LNCaP clone FGC (cell line): ENCODE data around the gene TFF1.
A peak's percentile ranks its signal among the peaks of the same experiment; 100 is the strongest.

Source experiments
- DNase-seq: peaks from one replicate; pipeline ENCODE4 v3.0.0-alpha.2; 2011; ENCODE audit warnings: low read depth
- H3K4me3 ChIP-seq: 2 replicates; pipeline ENCODE4 v1.5.1; 2011; ENCODE audit warnings: mild to moderate bottlenecking, low read depth, low read length, control low read depth
- TF ChIP-seq, protein P1 (sequence below): IDR thresholded peaks from 2 replicates; pipeline ENCODE4 v1.5.1; 2012; ENCODE audit warnings: mild to moderate bottlenecking; ENCODE audit not compliant: control insufficient read depth, insufficient read depth; ENCODE audit errors: extremely low read depth

TFF1 gene

DNA sequence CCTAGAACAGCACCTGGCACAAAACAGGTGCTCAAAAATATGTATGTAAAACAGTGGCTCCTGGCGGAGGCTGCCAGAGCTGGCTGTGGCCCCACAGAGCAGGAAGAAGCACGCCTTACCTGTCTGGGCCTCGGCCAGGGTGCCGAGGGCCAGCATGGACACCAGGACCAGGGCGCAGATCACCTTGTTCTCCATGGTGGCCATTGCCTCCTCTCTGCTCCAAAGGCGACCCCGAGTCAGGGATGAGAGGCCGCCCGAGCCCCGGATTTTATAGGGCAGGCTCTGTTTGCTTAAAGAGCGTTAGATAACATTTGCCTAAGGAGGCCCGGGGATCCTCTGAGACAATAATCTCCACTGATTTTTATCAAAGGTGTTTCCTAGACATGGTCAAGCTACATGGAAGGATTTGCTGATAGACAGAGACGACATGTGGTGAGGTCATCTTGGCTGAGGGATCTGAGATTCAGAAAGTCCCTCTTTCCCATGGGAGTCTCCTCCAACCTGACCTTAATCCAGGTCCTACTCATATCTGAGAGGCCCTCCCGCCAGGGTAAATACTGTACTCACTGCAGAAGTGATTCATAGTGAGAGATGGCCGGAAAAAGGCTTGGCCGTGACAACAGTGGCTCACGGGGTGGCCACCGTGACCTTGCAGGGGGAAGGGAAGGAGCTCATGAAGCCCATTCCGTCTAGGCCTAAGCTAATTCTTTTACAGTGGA lies at the start of gene TFF1:
Gene TFF1 (minus strand): TSS at position 244 of the 719 bp plus-strand sequence. CDS start 40 bp downstream, at position 204.
- TF ChIP-seq, protein P1, sequence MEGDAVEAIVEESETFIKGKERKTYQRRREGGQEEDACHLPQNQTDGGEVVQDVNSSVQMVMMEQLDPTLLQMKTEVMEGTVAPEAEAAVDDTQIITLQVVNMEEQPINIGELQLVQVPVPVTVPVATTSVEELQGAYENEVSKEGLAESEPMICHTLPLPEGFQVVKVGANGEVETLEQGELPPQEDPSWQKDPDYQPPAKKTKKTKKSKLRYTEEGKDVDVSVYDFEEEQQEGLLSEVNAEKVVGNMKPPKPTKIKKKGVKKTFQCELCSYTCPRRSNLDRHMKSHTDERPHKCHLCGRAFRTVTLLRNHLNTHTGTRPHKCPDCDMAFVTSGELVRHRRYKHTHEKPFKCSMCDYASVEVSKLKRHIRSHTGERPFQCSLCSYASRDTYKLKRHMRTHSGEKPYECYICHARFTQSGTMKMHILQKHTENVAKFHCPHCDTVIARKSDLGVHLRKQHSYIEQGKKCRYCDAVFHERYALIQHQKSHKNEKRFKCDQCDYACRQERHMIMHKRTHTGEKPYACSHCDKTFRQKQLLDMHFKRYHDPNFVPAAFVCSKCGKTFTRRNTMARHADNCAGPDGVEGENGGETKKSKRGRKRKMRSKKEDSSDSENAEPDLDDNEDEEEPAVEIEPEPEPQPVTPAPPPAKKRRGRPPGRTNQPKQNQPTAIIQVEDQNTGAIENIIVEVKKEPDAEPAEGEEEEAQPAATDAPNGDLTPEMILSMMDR = 0 out of 2 replicates have a peak, but pooled peaks have one; percentile 6
- peak; percentile 93 for DNase-seq
- no peak within 1 kb of the TSS for H3K4me3 ChIP-seq

DNA sequence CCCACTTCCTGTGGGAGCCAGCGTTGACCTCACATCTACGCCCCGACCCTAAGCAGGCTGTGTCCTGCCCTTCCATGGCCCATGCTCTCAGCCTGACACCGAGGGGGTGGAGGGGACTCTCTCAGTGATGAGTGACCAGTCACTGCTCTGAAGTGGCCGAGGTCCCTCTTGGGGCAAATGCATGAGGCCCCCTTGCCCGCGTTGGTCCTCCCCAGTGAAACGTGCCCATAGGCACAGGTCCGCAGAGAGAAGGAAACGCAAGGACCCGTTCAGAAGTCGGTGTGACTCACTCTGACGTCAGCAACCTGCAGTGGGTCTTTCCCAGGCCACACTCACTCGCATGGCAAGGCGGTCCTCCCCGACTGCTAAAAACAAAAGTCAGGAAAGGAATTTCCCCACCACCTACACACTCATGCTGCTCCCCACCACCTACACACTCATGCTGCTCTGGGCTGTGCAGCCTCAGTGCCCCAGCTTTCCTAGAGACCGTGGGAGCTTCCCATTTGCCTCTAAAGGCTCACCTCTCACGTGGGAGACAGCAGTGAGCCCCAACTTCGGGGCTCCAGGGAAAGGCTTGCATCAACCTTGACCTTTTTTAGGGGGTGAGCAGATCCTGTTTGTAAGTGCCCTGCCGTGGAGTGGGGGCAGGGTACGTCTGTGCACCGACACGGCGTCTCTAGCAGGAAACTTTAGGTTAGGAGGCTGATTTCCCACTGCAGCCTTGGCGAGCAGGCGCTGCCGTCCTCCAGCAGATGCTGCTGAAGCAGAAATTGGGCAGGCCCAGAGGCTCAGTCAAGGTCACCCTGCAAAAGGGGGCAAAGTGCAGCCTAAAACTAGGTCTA lies 48.8 kb upstream of the TFF1 start:
- no peak for DNase-seq
- TF ChIP-seq, protein P1 = no peak
- no peak overlapping the region for H3K4me3 ChIP-seq

DNA sequence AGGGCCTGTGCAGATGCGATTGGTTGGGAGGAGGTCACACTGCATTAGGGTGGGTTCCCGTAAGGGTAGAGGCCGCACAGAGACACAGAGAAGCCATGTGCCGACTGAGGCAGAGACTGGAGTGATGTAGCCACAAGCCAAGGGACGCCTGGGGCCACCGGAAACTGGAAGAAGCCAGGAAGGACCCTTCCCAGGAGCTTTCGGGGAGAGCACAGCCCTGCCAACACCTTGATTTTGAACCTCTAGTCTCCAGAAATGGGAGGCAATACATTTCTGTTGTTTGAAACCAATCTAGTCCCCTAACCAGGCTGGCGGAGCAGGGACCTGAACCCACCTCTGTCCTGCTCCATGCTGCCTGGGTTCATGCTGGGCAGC lies 48.2 kb upstream of the TFF1 start:
- TF ChIP-seq, protein P1 = no peak
- no peak overlapping the region for H3K4me3 ChIP-seq
- no peak for DNase-seq

DNA sequence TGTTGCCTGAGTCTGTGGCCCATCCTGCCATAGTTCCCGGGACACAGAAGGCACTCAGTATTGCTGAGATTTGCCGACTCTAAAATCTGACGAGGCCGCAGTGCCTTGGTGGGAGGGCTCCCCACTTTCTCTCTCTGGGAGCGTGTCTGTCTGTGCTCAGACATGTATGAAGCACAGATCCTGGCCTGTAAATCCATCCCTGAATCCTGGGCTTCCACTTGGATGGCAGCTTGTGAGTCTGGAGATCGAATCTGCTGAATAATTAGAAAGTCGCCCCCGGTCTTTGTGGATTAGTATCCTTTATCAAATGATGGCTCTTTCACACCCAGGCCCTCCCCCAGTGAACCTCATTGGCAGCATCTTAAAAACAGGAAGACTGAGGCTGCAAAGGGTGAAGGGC lies 47.7 kb upstream of the TFF1 start:
- TF ChIP-seq, protein P1 = no peak
- no peak overlapping the region for H3K4me3 ChIP-seq
- DNase-seq = no peak

DNA sequence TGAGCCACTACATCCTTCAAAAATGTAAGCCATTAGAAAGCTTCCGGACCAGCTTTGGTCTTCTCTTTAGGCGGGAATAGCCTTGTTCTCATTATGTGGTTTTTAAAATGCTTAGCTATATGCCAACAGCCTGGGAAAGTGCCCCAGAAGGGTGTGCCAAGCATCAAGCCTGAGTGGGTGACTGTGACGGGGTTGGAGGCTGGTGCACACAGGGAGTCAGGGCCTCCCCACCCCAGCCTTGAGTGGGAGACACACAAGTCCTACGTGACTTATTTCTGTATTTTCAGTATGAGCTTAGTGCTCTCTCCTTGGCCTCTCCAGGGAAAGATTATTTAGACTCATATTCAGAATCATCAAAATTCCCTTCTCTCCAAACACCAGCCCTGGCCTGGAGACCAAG lies 47.2 kb upstream of the TFF1 start:
- DNase-seq = no peak
- TF ChIP-seq, protein P1 = no peak
- H3K4me3 ChIP-seq = no peak overlapping the region

DNA sequence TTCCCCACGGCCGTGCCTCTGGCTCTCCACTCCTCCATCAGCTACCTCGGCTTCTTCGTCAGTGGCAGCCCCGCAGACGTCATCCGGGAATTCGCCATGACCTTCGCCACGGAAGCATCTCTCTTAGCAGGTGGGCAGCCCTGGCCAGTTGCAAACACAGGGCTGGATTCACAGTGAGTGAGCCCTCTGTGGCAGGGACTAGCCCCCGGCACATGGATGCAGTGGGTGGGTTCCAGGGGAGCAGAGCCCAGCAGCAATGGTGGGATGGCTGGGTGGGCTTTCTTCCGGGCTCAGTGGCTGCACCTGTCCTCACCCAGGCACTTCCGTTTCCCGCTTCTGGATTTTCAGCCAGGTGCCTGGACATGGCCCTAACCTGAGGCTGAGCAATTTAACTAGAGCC lies 46.8 kb upstream of the TFF1 start:
- DNase-seq = no peak
- TF ChIP-seq, protein P1 = no peak
- H3K4me3 ChIP-seq = no peak overlapping the region
